IPS-18c (cell line): ENCODE results near the gene GDPD3.
A peak's percentile ranks its signal among the peaks of the same experiment; 100 is the strongest.

Experiments
- H3K4me3 ChIP-seq: 2 replicates; pipeline ENCODE4 v1.7.0; 2013; ENCODE audit warnings: low read depth, mild to moderate bottlenecking, low read length, moderate library complexity; ENCODE audit not compliant: insufficient read depth
- H3K9me3 ChIP-seq: one replicate; pipeline ENCODE4 v1.6.1; 2013; ENCODE audit warnings: mild to moderate bottlenecking, low read length, moderate library complexity; ENCODE audit not compliant: control insufficient read depth, insufficient read depth

Gene GDPD3

GRCh38 chr16:30087181-30087898, 26.0 kb downstream of the GDPD3 start:
- Histone ChIP-seq H3K9me3 (no peaks in the 10 kb centered on the region), H3K4me3 (no peak overlapping the region)

GRCh38 chr16:30086291-30087140, 26.8 kb downstream of the GDPD3 start:
- no peaks in the 10 kb centered on the region for H3K9me3 ChIP-seq

GRCh38 chr16:30085820-30086219, 27.5 kb downstream of the GDPD3 start:
- H3K9me3 ChIP-seq = no peaks in the 10 kb centered on the region
- no peak overlapping the region for H3K4me3 ChIP-seq

More at GRCh38 chr16:30086291-30087140, 26.8 kb downstream of the GDPD3 start:
- no peak overlapping the region for H3K4me3 ChIP-seq

- Histone ChIP-seq H3K4me3 (no peak overlapping the region; the same call in 1 of the 2 replicates), H3K9me3 (no peaks in the 10 kb centered on the region)
Observed at GRCh38 chr16:30085247-30085646, 28.1 kb downstream of the GDPD3 start.

DNA sequence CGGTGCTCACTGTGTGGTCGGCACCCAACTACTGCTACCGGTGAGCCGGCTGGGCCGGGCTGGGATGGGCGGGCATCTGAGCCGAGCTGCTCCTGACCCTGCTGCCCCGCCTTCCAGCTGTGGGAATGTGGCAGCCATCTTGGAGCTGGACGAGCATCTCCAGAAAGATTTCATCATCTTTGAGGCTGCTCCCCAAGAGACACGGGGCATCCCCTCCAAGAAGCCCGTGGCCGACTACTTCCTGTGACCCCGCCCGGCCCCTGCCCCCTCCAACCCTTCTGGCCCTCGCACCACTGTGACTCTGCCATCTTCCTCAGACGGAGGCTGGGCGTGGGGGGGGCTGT, 28.5 kb downstream of the GDPD3 start:
- no peaks in the 10 kb centered on the region for H3K9me3 ChIP-seq
- H3K4me3 ChIP-seq = no peak overlapping the region

DNA sequence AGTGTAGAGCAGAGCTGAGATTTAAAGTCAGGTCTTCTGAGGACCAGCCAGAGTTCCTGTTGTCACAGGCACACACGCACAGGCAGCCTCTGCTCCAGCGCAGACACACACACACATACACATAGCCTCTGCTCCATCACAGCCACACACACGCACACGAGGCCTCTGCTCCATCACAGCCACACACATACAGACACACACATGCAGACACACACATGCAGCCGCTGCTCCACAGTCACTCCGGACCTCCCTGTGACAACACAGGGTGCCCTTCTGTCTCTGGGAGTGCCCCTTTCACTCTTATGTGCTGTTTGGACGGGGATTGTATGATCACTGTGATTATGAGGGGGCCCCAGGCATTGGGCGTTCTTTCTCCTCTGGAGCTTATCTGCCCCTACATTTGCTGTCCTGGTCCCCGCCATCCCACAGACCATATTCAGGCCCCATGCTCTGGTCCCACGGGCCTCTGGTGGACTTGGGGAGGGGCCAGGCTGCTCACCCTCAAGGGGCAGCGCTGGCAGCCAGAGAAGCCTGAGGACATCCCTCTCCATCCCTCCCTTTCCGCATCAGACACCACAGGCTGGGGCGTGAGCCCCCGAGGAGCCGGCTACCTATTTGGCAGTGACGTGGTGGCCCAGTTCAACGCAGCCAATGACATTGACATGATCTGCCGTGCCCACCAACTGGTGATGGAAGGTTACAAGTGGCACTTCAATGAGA, 29.1 kb downstream of the GDPD3 start:
- no peaks in the 10 kb centered on the region for H3K9me3 ChIP-seq
- H3K4me3 ChIP-seq = no peak overlapping the region

DNA sequence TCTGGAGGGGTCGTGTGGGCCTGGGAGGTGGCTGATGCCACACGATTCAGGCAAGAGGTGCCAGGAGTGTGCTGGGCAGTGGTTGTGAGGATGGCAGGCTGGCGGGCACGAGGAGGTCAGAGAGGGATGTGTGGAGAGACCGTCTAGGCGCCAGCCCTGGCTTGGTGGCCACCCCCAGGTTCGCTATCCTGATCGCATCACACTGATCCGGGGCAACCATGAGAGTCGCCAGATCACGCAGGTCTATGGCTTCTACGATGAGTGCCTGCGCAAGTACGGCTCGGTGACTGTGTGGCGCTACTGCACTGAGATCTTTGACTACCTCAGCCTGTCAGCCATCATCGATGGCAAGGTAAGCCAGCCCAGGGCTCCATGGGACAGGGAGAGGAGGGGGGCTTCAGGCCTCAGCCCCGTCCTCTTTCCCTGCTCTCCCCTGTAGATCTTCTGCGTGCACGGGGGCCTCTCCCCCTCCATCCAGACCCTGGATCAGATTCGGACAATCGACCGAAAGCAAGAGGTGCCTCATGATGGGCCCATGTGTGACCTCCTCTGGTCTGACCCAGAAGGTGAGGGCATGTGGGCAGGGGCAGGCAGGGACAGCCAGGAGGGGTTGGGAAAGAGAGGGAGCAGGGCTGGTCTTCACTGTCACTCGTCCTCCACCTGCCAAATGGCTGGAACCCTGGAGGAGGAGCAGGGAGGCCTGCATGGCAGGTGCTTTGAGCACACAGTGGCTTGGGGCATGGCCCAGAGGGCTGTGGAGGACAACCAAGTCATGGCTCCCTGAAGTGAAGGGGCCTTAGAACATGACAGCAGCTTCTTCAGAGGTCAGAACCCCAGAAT, 29.9 kb downstream of the GDPD3 start:
- Histone ChIP-seq H3K4me3 (no peak overlapping the region), H3K9me3 (no peaks in the 10 kb centered on the region)

GRCh38 chr16:30082545-30083090, 30.7 kb downstream of the GDPD3 start:
- no peaks in the 10 kb centered on the region for H3K9me3 ChIP-seq
- H3K4me3 ChIP-seq = no peak overlapping the region

DNA sequence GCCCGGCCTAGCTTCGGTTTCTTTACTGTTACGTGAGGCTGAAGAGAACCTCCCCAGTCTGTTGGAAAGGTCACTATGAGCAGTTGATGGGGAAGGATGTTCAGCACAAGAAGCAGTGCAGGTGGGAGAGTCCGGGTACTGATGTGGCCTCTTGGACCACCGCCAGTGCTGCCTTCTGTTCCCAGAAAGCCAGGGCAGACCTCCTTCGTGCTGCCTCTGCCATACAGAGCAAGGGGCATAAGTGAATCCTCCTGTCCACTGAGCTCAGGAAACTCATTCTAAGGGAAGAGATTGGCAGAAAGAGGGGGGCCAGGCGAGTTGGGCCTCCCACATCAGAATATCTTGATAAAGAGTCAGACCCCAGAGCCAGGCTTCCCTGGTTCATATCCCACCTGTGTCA, 33.9 kb downstream of the GDPD3 start:
- no peaks in the 10 kb centered on the region for H3K9me3 ChIP-seq
- no peak overlapping the region for H3K4me3 ChIP-seq

- no peak overlapping the region for H3K4me3 ChIP-seq
- no peaks in the 10 kb centered on the region for H3K9me3 ChIP-seq
Observed at GRCh38 chr16:30078744-30079143, 34.6 kb downstream of the GDPD3 start.

GRCh38 chr16:30077656-30078055, 35.7 kb downstream of the GDPD3 start:
- no peak overlapping the region for H3K4me3 ChIP-seq

DNA sequence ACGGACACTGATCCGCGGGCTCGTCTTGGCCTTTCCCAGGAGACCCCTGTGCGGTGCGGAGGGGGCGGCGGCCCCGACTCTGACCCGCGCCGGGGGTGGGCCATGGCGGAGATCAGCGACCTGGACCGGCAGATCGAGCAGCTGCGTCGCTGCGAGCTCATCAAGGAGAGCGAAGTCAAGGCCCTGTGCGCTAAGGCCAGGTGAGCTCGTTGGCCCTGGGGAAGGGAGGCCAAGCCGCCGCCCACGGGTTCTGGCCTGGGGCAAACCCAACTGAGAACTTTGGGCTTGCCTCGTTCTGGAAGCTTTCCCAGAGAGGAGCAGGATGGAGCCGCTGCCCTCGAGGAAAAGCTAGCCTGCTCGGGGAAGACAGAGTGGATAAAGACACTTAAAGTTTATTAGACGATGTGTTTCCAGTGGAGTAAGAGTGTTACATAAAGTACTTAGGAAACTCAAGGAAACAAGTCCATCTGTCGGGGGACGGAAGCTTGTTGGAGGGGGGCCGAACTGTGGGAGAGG, 37.0 kb downstream of the GDPD3 start:
- peak overlapping the region; percentile 90 for H3K4me3 ChIP-seq
- no peaks in the 10 kb centered on the region for H3K9me3 ChIP-seq

More at GRCh38 chr16:30077656-30078055, 35.7 kb downstream of the GDPD3 start:
- no peaks in the 10 kb centered on the region for H3K9me3 ChIP-seq

DNA sequence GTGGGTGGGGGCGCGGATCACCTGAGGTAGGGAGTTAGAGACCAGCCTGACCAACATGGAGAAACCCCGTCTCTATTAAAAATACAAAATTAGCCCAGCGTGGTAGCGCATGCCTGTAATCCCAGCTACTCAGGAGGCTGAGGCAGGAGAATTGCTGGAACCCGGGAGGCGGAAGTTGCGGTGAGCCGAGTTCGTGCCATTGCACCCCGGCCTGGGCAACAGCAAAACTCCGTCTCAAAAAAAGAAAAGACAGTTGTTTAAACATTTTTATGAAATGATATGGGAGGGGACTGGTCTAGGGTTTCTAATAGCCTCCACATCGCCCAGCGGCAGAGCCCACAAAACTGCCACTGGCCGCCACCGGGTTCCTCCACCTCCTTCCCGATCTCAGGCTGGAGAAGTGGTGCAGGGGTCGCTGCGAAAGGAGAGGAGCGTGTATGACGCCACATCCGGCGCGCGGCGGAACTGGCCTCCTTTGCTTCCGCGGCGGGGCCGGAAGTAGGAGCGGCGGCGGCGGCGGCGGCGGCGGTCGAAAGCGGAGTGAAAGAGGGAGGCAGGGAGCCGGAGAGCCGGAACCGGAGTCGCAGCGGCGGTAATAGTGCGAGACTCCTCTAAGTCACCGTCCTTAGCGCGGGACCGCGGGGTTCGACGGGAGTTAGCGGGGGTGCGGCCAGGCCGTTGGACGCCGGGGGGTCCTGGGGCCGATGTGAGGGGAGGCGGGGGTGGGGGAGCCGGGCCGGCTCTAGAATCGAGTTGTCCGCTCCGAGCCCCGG, 37.6 kb downstream of the GDPD3 start, which contains the start of gene PPP4C:
Gene PPP4C (plus strand): TSS at position 492 of the 773 bp plus-strand sequence. CDS start 384 bp downstream, outside the sequence.
- H3K4me3 ChIP-seq = peak within 1 kb of the TSS; percentile 90
- H3K9me3 ChIP-seq = no peaks in the 10 kb centered on the region

DNA sequence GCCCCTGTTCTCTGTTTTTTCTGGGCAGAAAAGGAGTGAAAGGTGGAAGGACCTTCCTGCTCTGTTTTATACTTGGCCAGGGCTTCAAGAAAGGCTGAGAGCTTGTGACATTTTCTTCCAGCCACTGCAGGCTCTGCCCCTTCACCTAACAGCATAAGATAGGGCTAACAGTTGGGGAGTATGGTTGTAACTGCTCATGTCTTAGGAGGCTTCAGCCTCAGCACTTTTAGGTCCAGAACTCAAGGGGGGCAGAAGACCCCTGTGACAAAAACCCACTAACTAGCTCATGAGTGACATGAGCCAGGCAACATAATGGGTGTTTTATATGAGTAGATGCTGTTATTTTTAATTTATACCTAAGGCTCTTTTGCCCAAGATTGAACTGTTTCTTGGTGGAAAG, 42.8 kb downstream of the GDPD3 start:
- H3K9me3 ChIP-seq = peaks cover 2% of the 10 kb centered on the region
- no peak overlapping the region for H3K4me3 ChIP-seq

- Histone ChIP-seq H3K9me3 (peaks cover 2% of the 10 kb centered on the region), H3K4me3 (no peak overlapping the region)
Observed at GRCh38 chr16:30069611-30070462, 43.5 kb downstream of the GDPD3 start.
